Measurements from ENCODE around the gene OLR1. TPM values are rescaled to one million over a fixed set of nuclear protein-coding genes. Genes with fewer than 3 reads are reported as not detected.
"Not testable (repeated sequence)": the region's sequence is repeated elsewhere in the genome, so short reads cannot be mapped to it uniquely, and the experiment has no call there.

OLR1 gene
- total RNA-seq: 1 to 10 TPM in 2 of 4 donors, under 1 TPM in 2; 0.33 to 2.4 (median 0.87) TPM

DNA sequence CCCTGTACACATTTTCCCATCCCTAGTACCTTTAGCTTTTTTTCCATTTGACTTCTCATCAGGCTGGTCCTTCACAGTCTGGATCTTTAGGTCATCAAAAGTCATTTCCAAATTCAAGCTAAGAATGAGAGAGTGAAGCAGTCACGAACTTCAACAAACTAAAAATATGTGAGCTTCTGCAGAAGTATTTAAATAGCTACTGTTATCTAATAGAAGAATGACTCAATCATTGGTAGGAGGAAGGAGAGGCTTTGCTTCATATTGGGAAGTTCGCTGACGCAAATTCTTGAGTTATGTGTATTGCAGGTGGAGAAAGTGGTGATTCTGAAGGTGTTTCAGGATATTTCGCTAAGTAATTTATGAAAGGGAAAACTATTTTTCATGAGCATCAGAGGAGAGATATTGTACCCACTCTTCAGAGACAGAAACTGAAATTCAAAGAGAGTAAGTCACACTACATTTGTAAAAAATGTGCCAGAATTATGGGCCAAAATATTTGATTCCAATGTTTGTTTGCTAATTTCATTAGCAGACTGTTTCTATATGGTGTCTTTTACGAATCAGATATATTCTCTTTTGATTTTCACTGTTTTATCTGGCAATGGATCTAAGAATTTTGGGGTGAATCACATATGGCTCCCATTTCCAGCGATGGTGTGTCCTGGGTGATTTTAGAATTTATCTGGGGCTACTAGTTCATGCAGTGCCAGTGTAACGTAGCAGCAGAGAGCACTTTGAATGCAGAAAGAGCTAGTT lies at the start of gene OLR1:
Gene OLR1, minus strand, starts transcription at position 160 of the 756 bp plus-strand sequence. Its CDS starts 55 bp downstream, at position 105.
- TF ChIP-seq POLR2A (IDR thresholded peaks at IDR 0.05): no peak
- TF ChIP-seq, protein P1, sequence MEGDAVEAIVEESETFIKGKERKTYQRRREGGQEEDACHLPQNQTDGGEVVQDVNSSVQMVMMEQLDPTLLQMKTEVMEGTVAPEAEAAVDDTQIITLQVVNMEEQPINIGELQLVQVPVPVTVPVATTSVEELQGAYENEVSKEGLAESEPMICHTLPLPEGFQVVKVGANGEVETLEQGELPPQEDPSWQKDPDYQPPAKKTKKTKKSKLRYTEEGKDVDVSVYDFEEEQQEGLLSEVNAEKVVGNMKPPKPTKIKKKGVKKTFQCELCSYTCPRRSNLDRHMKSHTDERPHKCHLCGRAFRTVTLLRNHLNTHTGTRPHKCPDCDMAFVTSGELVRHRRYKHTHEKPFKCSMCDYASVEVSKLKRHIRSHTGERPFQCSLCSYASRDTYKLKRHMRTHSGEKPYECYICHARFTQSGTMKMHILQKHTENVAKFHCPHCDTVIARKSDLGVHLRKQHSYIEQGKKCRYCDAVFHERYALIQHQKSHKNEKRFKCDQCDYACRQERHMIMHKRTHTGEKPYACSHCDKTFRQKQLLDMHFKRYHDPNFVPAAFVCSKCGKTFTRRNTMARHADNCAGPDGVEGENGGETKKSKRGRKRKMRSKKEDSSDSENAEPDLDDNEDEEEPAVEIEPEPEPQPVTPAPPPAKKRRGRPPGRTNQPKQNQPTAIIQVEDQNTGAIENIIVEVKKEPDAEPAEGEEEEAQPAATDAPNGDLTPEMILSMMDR (IDR thresholded peaks at IDR 0.05): no peak
- no peaks in the 10 kb centered on the region for H3K27me3 ChIP-seq
- no peak within 1 kb of the TSS for H3K27ac ChIP-seq
- DNase-seq: no peak
- H3K36me3 ChIP-seq: no peaks in the 10 kb centered on the region
- no peak within 1 kb of the TSS for H3K4me3 ChIP-seq (replicated peaks in 1 of 3)
- H3K9me3 ChIP-seq: no peaks in the 10 kb centered on the region
- WGBS, 2 donors: 78 to 86% methylated on average over 7 of the region's 7 CpGs
- intact Hi-C loops (cut with DNase I): no loop called here
- H3K4me1 ChIP-seq: no peaks in the 10 kb centered on the region

- Histone ChIP-seq H3K27me3 (no peaks in the 10 kb centered on the region), H3K4me1 (peaks cover under 1 to 4% of the 10 kb centered on the region in 2 donors), H3K9me3 (no peaks in the 10 kb centered on the region), H3K36me3 (peaks cover 56 to 60% of the 10 kb centered on the region in 2 donors), H3K4me3 (replicated peaks in 1 of 3) (no peak overlapping the region), H3K27ac (peak overlapping the region in 2 of 3 donors; percentile 62 to 69)
- TF ChIP-seq, protein P1 (IDR thresholded peaks at IDR 0.05): no peak
- no peak for TF ChIP-seq POLR2A (IDR thresholded peaks at IDR 0.05)
- peak; percentile 30 to 43 for DNase-seq
- WGBS, 2 donors: 61 to 72% methylated on average over 8 of the region's 8 CpGs
- intact Hi-C loops (cut with DNase I): no loop called here
These were observed 48.6 kb upstream of the OLR1 start for GRCh38 chr12:10220398-10221077.

DNA sequence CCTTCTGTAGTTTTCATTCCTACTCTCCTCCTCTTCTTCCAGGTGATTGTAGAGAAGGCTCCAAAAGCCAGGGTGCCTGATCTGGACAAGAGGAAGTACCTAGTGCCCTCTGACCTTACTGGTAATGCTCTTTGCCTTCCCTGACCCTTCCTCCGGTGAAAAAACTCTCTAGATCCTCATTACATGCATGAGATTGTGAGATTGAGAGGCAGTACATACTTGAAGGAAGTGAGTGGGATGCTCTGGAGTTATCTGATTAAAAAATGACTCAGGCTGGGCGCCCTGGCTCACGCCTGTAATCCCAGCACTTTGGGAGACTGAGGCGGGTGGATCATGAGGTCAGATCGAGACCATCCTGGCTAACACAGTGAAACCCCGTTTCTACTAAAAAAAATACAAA lies 46.1 kb upstream of the OLR1 start:
- TF ChIP-seq, protein P1 (IDR thresholded peaks at IDR 0.05): no peak
- no peak for TF ChIP-seq POLR2A (IDR thresholded peaks at IDR 0.05)
- H3K27me3 ChIP-seq: no peaks in the 10 kb centered on the region
- H3K9me3 ChIP-seq: no peaks in the 10 kb centered on the region
- DNase-seq: no peak
- no peak overlapping the region for H3K4me3 ChIP-seq (replicated peaks in 1 of 3)
- no peak overlapping the region for H3K27ac ChIP-seq
- intact Hi-C loops (cut with DNase I): no loop called here
- WGBS, 2 donors: 90 to 93% methylated on average over 6 of the region's 6 CpGs
- H3K36me3 ChIP-seq: peaks cover 48 to 51% of the 10 kb centered on the region in 2 donors
- H3K4me1 ChIP-seq: peaks cover 14% of the 10 kb centered on the region in 2 donors

GRCh38 chr12:10215946-10216345 lies 44.0 kb upstream of the OLR1 start:
- peaks cover 27 to 30% of the 10 kb centered on the region in 2 donors for H3K36me3 ChIP-seq

DNA sequence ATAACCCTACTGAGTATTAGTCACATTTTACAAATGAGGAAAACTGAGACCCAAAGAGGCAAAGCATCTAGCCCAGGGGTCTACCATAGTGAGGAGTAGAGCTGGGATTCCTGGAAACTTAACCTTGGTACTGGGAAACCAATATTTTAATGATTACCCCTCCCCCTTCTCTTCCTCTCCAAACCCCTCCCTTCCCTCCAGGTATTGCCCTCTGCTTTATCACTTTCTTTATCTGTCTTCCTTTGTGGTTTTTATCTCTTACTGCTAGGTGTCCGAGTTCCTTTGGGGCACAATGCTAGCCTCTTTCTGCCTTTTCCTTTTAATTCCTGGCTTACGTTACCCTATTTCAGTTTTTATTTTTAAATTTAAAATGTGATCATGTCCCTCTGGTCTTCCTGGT lies 43.5 kb upstream of the OLR1 start:
- intact Hi-C loops (cut with DNase I): no loop called here
- H3K27me3 ChIP-seq: no peaks in the 10 kb centered on the region
- peaks cover 14 to 17% of the 10 kb centered on the region in 2 donors for H3K4me1 ChIP-seq
- TF ChIP-seq, protein P1 (IDR thresholded peaks at IDR 0.05): no peak
- no peak for TF ChIP-seq POLR2A (IDR thresholded peaks at IDR 0.05)
- H3K9me3 ChIP-seq: no peaks in the 10 kb centered on the region
- H3K36me3 ChIP-seq: peaks cover 22 to 25% of the 10 kb centered on the region in 2 donors
- H3K27ac ChIP-seq: peak overlapping the region in 2 of 3 donors; percentile 24 to 100
- WGBS, 2 donors: 78 to 81% methylated on average over 2 of the region's 2 CpGs
- no peak for DNase-seq
- H3K4me3 ChIP-seq (replicated peaks in 1 of 3): peak overlapping the region in 1 of 3 donors; percentile 60

More at GRCh38 chr12:10215946-10216345, 44.0 kb upstream of the OLR1 start:
- H3K4me1 ChIP-seq: peaks cover 14 to 17% of the 10 kb centered on the region in 2 donors
- WGBS, 2 donors: 92% methylated on average over 13 of the region's 13 CpGs
- DNase-seq; H3K4me3 ChIP-seq (replicated peaks in 1 of 3); H3K27ac ChIP-seq; intact Hi-C loops (cut with DNase I); H3K27me3 ChIP-seq; H3K9me3 ChIP-seq: not testable (repeated sequence)
